ENCODE results near the gene DMRTC2. TPM values are rescaled to one million over a fixed set of nuclear protein-coding genes. Genes with fewer than 3 reads are reported as not detected.

Gene DMRTC2
- total RNA-seq, 1 experiment from 2014 or later = not detected

DNA sequence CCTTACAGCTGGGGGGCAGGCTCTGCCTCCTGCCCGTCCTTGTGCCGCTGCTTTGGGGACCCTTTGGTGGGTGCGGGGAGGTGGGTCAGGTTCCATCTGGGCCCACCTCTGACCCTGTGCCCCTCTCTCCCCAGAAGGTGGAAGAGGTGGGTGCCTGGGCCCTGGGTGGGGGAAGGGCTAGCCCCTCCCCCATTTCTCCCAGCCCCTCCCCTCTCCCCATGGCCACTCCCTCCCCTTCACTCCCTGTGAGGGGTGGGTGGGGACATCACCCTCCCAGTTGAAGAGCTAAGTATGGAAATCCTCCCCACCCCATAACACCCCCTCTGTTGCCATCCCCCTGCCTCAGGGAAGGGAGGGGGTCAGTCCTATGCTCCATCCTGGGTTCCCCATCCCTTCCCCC is 52.3 kb downstream of the DMRTC2 start:
- in situ Hi-C loops (cut with HindIII; ENCODE audit: low pct_unique_long_range_greater_than_20kb, low sequenced_read_pairs) = no loop called here

DNA sequence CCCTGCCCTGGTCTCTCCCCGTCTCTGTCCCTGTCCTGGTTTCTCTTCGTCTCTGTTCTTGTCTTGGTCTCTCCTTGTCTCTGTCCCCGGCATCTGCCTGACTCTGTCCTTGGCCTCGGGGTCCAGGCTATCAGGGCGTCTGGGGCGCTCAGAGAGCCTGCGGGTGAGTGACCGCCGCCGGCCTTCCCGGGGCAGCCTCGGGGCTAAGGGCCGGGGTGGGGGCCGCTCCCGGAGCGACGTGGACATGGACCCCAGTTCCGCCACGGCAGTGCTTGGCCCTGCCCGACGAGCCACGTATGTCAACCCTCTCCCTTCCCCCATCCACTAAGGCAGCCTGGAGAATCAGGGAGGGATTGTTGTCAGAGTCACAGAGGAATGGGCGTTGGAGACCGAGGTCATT is 53.0 kb downstream of the DMRTC2 start:
- DNase-seq (ENCODE audit: low read depth, low spot score) = no peak
- in situ Hi-C loops (cut with HindIII; ENCODE audit: low pct_unique_long_range_greater_than_20kb, low sequenced_read_pairs) = no loop called here

More for the DNA sequence above, 52.3 kb downstream of the DMRTC2 start:
- DNase-seq (ENCODE audit: low read depth, low spot score) = no peak

DNA sequence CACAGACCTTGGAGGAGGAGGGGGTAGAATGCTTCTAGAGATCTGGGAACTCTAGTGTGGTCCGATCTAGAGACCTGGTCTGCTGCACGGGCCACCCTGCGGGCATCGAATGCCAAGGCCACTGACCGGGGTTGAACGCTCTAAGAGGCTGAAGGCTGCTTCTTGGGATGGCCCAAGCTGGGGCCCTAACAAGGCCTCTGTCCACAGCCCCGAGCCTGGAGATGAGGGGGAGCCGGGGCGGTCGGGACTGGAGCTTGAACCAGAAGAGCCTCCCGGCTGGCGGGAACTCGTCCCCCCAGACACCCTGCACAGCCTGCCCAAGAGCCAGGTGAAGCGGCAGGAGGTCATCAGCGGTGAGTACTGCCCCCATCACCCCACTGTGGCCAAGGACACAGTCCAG is 53.4 kb downstream of the DMRTC2 start:
- in situ Hi-C loops (cut with HindIII; ENCODE audit: low pct_unique_long_range_greater_than_20kb, low sequenced_read_pairs) = no loop called here
- no peak for DNase-seq (ENCODE audit: low read depth, low spot score)

Small RNAs within 50 kb of the gene (small RNA-seq; reads per million reads assigned to genes)
- 0.02 to 0.19 reads per million in 2 experiments for gene MIR6797

Other genes starting within 250 kb of the DMRTC2 start
- gene CEACAM4, start 218.0 kb upstream of the DMRTC2 start, total RNA-seq (2014; rRNA removed; shearing (Covaris generic)) = not detected in 2 replicates
- gene CEACAM7, start 156.8 kb upstream of the DMRTC2 start, total RNA-seq (2014; rRNA removed; shearing (Covaris generic)) = not detected in 2 replicates
- not detected in 2 replicates for gene CEACAM5, start 136.4 kb upstream of the DMRTC2 start, total RNA-seq (2014; rRNA removed; shearing (Covaris generic))
- 0.13 TPM in 1 of 2 replicates, not detected in the other for gene CEACAM6, start 89.5 kb upstream of the DMRTC2 start, total RNA-seq (2014; rRNA removed; shearing (Covaris generic))
- gene CEACAM3, start 48.5 kb upstream of the DMRTC2 start, total RNA-seq (2014; rRNA removed; shearing (Covaris generic)) = not detected in 2 replicates
- not detected in 2 replicates for gene LYPD4, start 359 bp upstream of the DMRTC2 start, total RNA-seq (2014; rRNA removed; shearing (Covaris generic))
- 1,776 and 1,861 TPM in 2 replicates for gene RPS19, start 15.2 kb downstream of the DMRTC2 start, total RNA-seq (2014; rRNA removed; shearing (Covaris generic))
- 0.11 and 0.37 TPM in 2 replicates for gene CD79A, start 32.2 kb downstream of the DMRTC2 start, total RNA-seq (2014; rRNA removed; shearing (Covaris generic))
- gene ARHGEF1, start 38.1 kb downstream of the DMRTC2 start, total RNA-seq (2014; rRNA removed; shearing (Covaris generic)) = 18.9 and 24.9 TPM in 2 replicates
- gene ERFL, start 83.4 kb downstream of the DMRTC2 start, total RNA-seq (2014; rRNA removed; shearing (Covaris generic)) = not detected in 2 replicates
- gene RABAC1, start 114.3 kb downstream of the DMRTC2 start, total RNA-seq (2014; rRNA removed; shearing (Covaris generic)) = 137 and 154 TPM in 2 replicates
- gene ATP1A3, start 149.2 kb downstream of the DMRTC2 start, total RNA-seq (2014; rRNA removed; shearing (Covaris generic)) = 1.2 and 2.7 TPM in 2 replicates
- not detected in 2 replicates for gene GRIK5, start 225.2 kb downstream of the DMRTC2 start, total RNA-seq (2014; rRNA removed; shearing (Covaris generic))
- 11.9 and 13.8 TPM in 2 replicates for gene ZNF574, start 231.1 kb downstream of the DMRTC2 start, total RNA-seq (2014; rRNA removed; shearing (Covaris generic))

Data from SK-MEL-5 (cell line).